Stimulated activated naive B cell treated with anti-CD40 and anti-IgM and Interleukin-4, amounts not matched to agents 10 μg/mL and 1 μg/mL and 100 μg/mL, for 72 hours (primary cell): Measurements from ENCODE around the gene SORBS2.

ENCODE experiments used
- ATAC-seq, 2 donors: fragments of 150-1000 bp; cut with Tn5 transposase; replicated peaks; 2 replicates each; pipeline ENCODE4 v1.10.0; 2021; ENCODE audit warnings: moderate library complexity in 1 of 2
- DNase-seq: peaks from one replicate; pipeline ENCODE4 v3.0.0; 2021
- H3K27ac Mint-ChIP-seq: one replicate; pipeline ENCODE4 v1.8.0; 2022; ENCODE audit warnings: mild to moderate bottlenecking, mixed read lengths
- H3K27me3 Mint-ChIP-seq, 2 donors: one replicate each; pipeline ENCODE4 v1.8.0; 2022; ENCODE audit warnings: mixed read lengths in 2 of 2
- H3K36me3 Mint-ChIP-seq, 2 donors: one replicate each; pipeline ENCODE4 v1.8.0; 2022; ENCODE audit warnings: mixed read lengths in 2 of 2, mild to moderate bottlenecking in 1 of 2
- H3K4me1 Mint-ChIP-seq, 2 donors: one replicate each; pipeline ENCODE4 v1.8.0; 2022; ENCODE audit warnings: mixed read lengths in 2 of 2, mild to moderate bottlenecking in 1 of 2
- H3K4me3 Mint-ChIP-seq, 2 donors: one replicate each; pipeline ENCODE4 v1.8.0; 2022; ENCODE audit warnings: mild to moderate bottlenecking in 2 of 2, mixed read lengths in 2 of 2, moderate library complexity in 1 of 2
- H3K9me3 Mint-ChIP-seq, 2 donors: one replicate each; pipeline ENCODE4 v1.8.0; 2022; ENCODE audit warnings: mixed read lengths in 2 of 2, mild to moderate bottlenecking in 1 of 2

Gene SORBS2

GRCh38 chr4:185801471-185801870 is 10.5 kb downstream of the SORBS2 start:
- ATAC-seq = no peak
- no peaks in the 10 kb centered on the region for H3K36me3 Mint-ChIP-seq

DNA sequence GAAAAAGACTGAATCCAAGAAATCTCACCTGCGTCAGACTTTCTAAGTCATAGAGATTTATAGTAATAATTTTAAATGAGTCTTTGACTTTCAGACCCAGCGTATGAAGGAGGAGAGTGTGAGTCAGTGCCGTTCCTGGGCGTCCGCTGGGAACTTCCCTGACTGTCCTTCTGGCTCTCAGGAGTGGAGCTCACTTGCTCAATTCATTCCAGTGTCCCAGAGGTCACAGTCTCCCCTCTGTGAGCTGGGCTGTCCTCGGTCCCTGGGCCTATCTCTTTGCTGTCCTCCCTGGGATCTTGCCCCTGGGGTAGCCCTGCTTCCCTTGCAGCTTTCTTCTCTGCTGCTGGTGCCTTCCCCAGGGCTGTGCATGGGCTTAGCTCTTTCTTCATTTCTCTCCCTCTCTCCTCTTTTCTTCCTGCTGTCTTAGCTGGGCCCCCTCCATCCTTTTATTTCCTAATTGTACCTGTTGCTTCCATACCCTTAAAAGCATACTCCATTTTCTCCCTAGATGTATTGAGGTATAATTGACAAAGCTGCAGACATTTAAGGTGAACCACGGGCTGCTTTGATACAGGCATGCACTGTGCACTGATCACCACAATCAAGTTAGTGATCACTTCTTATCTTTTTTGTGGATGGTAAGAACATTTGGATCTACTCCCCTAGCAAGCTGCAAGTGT is 11.6 kb downstream of the SORBS2 start:
- Mint-ChIP-seq H3K27me3 (peaks cover 0 to 3% of the 10 kb centered on the region in 2 donors), H3K9me3 (peaks cover 0 to 1% of the 10 kb centered on the region in 2 donors), H3K4me1 (no peaks in the 10 kb centered on the region), H3K4me3 (no peak overlapping the region), H3K27ac (no peak overlapping the region), H3K36me3 (no peaks in the 10 kb centered on the region)
- ATAC-seq (no peak), DNase-seq (no peak)

More at GRCh38 chr4:185801471-185801870, 10.5 kb downstream of the SORBS2 start:
- Mint-ChIP-seq H3K9me3 (peaks cover 0 to 1% of the 10 kb centered on the region in 2 donors), H3K27ac (no peak overlapping the region), H3K4me1 (no peaks in the 10 kb centered on the region), H3K4me3 (no peak overlapping the region), H3K27me3 (peaks cover 0 to 3% of the 10 kb centered on the region in 2 donors)
- DNase-seq = no peak

- Mint-ChIP-seq H3K4me1 (no peaks in the 10 kb centered on the region), H3K27me3 (peaks cover 0 to 3% of the 10 kb centered on the region in 2 donors), H3K27ac (no peak overlapping the region), H3K9me3 (peaks cover 0 to 1% of the 10 kb centered on the region in 2 donors), H3K4me3 (no peak overlapping the region), H3K36me3 (no peaks in the 10 kb centered on the region)
- ATAC-seq (no peak), DNase-seq (no peak)
These were observed 12.6 kb downstream of the SORBS2 start for GRCh38 chr4:185799442-185799841.

GRCh38 chr4:185797596-185798338 is 14.2 kb downstream of the SORBS2 start:
- H3K36me3 Mint-ChIP-seq = no peaks in the 10 kb centered on the region
- H3K4me3 Mint-ChIP-seq = no peak overlapping the region
- H3K9me3 Mint-ChIP-seq = peaks cover 0 to 1% of the 10 kb centered on the region in 2 donors
- no peaks in the 10 kb centered on the region for H3K4me1 Mint-ChIP-seq
- H3K27me3 Mint-ChIP-seq = peaks cover 0 to 3% of the 10 kb centered on the region in 2 donors
- H3K27ac Mint-ChIP-seq = no peak overlapping the region
- DNase-seq (no peak), ATAC-seq (no peak)

- DNase-seq = no peak
- Mint-ChIP-seq H3K36me3 (no peaks in the 10 kb centered on the region), H3K27ac (no peak overlapping the region), H3K4me3 (no peak overlapping the region), H3K9me3 (no peaks in the 10 kb centered on the region), H3K4me1 (no peaks in the 10 kb centered on the region), H3K27me3 (peaks cover 0 to 3% of the 10 kb centered on the region in 2 donors)
- ATAC-seq = no peak
These were observed 15.0 kb downstream of the SORBS2 start for GRCh38 chr4:185797018-185797417.

DNA sequence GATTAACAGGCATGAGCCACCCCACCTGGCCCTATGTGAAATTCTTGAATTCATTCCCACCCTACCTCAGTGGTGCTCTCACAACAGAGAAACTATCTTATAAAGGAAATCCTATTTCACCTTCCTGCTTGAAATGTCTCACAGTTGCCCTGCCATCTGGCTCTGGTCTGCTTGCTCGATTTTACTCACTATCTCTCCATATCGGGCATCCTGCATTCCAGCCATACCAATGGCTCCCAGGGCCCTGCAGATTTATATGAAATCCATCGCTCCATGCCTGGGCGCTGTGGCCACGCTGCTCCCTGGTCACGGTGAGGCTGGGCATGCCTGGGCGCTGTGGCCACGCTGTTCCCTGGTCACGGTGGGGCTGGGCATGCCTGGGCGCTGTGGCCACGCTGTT is 15.8 kb downstream of the SORBS2 start:
- no peak for ATAC-seq
- Mint-ChIP-seq H3K27me3 (peaks cover 0 to 3% of the 10 kb centered on the region in 2 donors), H3K36me3 (no peaks in the 10 kb centered on the region), H3K27ac (no peak overlapping the region), H3K9me3 (no peaks in the 10 kb centered on the region), H3K4me3 (no peak overlapping the region), H3K4me1 (no peaks in the 10 kb centered on the region)
- DNase-seq = no peak

DNA sequence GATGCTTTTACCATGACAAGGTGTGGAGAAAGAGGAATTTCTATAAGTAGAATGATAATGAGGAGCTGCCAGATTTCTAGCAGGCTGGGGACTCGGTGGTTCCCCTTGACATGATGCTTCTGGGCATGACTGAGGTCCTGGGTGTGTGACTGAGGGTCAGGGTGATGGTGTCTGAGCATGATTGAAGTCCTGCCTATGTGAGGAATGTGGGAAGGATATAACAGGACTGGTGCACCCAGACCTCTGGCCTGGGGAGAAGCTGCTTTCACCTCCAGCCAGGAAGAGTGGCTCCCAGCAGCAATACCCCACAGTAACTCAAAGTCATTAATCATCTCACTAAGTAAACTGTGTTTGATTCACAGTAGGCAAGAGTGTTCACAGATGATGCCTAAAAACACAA is 17.4 kb downstream of the SORBS2 start:
- H3K4me3 Mint-ChIP-seq = no peak overlapping the region
- H3K4me1 Mint-ChIP-seq = no peaks in the 10 kb centered on the region
- H3K36me3 Mint-ChIP-seq = no peaks in the 10 kb centered on the region
- H3K9me3 Mint-ChIP-seq = no peaks in the 10 kb centered on the region
- ATAC-seq = no peak
- peaks cover 0 to 3% of the 10 kb centered on the region in 2 donors for H3K27me3 Mint-ChIP-seq
- no peak overlapping the region for H3K27ac Mint-ChIP-seq
- no peak for DNase-seq

DNA sequence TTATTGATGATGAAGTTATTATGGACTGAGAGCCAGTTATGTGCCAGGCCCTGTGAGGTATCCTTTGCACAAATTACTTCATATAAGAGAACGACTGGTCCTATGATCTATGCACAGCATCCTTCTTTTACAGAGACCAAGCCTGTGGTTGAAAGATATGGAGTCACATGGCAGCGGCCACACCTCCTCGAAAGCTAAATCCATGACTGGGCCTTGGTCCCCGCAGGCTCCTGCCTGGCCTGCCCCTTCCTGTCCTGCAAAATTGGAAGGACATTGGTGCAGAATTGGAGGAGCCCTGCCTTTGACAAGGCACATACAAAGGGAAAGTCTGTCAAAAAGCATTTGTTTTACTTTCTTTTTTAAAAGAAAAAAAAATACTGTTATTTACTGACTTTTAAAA is 18.3 kb downstream of the SORBS2 start:
- H3K4me1 Mint-ChIP-seq = no peaks in the 10 kb centered on the region
- H3K9me3 Mint-ChIP-seq = no peaks in the 10 kb centered on the region
- peaks cover 0 to 3% of the 10 kb centered on the region in 2 donors for H3K27me3 Mint-ChIP-seq
- H3K36me3 Mint-ChIP-seq = no peaks in the 10 kb centered on the region
- H3K4me3 Mint-ChIP-seq = no peak overlapping the region
- no peak overlapping the region for H3K27ac Mint-ChIP-seq
- ATAC-seq (no peak), DNase-seq (no peak)

GRCh38 chr4:185793116-185793485 is 18.9 kb downstream of the SORBS2 start:
- Mint-ChIP-seq H3K27ac (no peak overlapping the region), H3K36me3 (no peaks in the 10 kb centered on the region)
- no peak for DNase-seq

GRCh38 chr4:185792384-185793115 is 19.4 kb downstream of the SORBS2 start:
- Mint-ChIP-seq H3K9me3 (no peaks in the 10 kb centered on the region), H3K4me3 (no peak overlapping the region), H3K27ac (no peak overlapping the region), H3K36me3 (no peaks in the 10 kb centered on the region), H3K4me1 (no peaks in the 10 kb centered on the region), H3K27me3 (no peaks in the 10 kb centered on the region)
- no peak for DNase-seq
- no peak for ATAC-seq

More at GRCh38 chr4:185793116-185793485, 18.9 kb downstream of the SORBS2 start:
- no peaks in the 10 kb centered on the region for H3K9me3 Mint-ChIP-seq
- no peak overlapping the region for H3K4me3 Mint-ChIP-seq
- peaks cover 0 to 3% of the 10 kb centered on the region in 2 donors for H3K27me3 Mint-ChIP-seq
- no peaks in the 10 kb centered on the region for H3K4me1 Mint-ChIP-seq
- no peak for ATAC-seq

GRCh38 chr4:185787926-185788679 is 23.9 kb downstream of the SORBS2 start:
- no peak for ATAC-seq
- DNase-seq = no peak
- no peak overlapping the region for H3K27ac Mint-ChIP-seq
- no peak overlapping the region for H3K4me3 Mint-ChIP-seq
- H3K27me3 Mint-ChIP-seq = no peaks in the 10 kb centered on the region
- no peaks in the 10 kb centered on the region for H3K4me1 Mint-ChIP-seq
- H3K36me3 Mint-ChIP-seq = no peaks in the 10 kb centered on the region
- H3K9me3 Mint-ChIP-seq = no peaks in the 10 kb centered on the region

DNA sequence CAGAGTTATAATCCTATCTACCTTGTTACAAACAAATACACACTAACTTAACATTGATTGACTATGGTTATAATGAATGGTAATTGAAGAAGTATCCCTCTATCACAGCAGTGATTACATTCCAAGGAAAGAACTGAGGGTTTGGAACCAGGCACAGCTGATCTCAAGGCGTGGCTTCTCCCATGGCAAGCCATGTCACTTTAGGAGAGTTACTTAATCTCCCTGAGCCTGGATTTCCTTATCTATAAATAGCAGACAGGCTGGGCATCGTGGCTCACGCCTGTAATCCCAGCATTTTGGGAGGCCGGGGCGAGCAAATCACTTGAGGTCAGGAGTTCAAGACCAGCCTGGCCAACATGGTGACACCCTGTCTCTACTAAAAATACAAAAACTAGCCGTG is 25.6 kb downstream of the SORBS2 start:
- no peaks in the 10 kb centered on the region for H3K36me3 Mint-ChIP-seq
- H3K9me3 Mint-ChIP-seq = no peaks in the 10 kb centered on the region
- no peak for ATAC-seq
- peaks cover 4 to 6% of the 10 kb centered on the region in 2 donors for H3K27me3 Mint-ChIP-seq
- H3K4me3 Mint-ChIP-seq = no peak overlapping the region
- no peaks in the 10 kb centered on the region for H3K4me1 Mint-ChIP-seq
- no peak overlapping the region for H3K27ac Mint-ChIP-seq
- DNase-seq = no peak

GRCh38 chr4:185783574-185783973 is 28.4 kb downstream of the SORBS2 start:
- no peak overlapping the region for H3K4me3 Mint-ChIP-seq
- no peaks in the 10 kb centered on the region for H3K4me1 Mint-ChIP-seq
- H3K9me3 Mint-ChIP-seq = no peaks in the 10 kb centered on the region
- DNase-seq (no peak), ATAC-seq (no peak)
- H3K36me3 Mint-ChIP-seq = no peaks in the 10 kb centered on the region
- peaks cover 8 to 10% of the 10 kb centered on the region in 2 donors for H3K27me3 Mint-ChIP-seq
- no peak overlapping the region for H3K27ac Mint-ChIP-seq

DNA sequence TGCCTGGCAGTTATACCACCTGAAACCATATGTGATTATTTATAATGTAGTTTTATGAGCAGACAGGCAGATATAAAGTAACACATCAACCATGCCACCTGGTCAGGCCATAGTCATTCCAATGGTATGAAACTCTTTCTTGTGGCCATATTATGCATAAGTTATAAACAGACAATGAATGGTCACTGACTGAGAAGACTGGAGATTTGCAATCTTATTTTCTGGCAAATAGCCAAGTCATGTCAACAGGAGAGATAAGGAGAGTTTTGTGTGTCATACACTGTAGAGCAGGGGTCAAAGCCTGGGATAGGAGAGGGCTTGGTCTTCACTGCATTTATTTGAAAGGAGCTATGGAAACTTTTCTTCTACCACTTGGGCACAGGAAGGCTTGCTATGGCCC is 29.5 kb downstream of the SORBS2 start:
- peaks cover 8 to 10% of the 10 kb centered on the region in 2 donors for H3K27me3 Mint-ChIP-seq
- no peak overlapping the region for H3K4me3 Mint-ChIP-seq
- no peaks in the 10 kb centered on the region for H3K36me3 Mint-ChIP-seq
- DNase-seq (no peak), ATAC-seq (no peak)
- H3K4me1 Mint-ChIP-seq = no peaks in the 10 kb centered on the region
- no peak overlapping the region for H3K27ac Mint-ChIP-seq
- H3K9me3 Mint-ChIP-seq = no peaks in the 10 kb centered on the region
